IPS-11a (cell line): ENCODE results near the gene EID2.

Experiments
- H3K4me3 ChIP-seq: one replicate; pipeline ENCODE4 v1.5.1; 2013; ENCODE audit warnings: low read depth, low read length, control low read depth

EID2 gene

GRCh38 chr19:39539518-39540332 is at the start of gene EID2:
Gene EID2, minus strand, starts transcription at chr19:39540161. Its CDS starts 82 bp downstream, at chr19:39540079.
- peak within 1 kb of the TSS; percentile 87 for H3K4me3 ChIP-seq

GRCh38 chr19:39588066-39588465 is 48.1 kb upstream of the EID2 start:
- H3K4me3 ChIP-seq, result no peak overlapping the region

- no peak overlapping the region for H3K4me3 ChIP-seq
These were observed 47.5 kb upstream of the EID2 start for GRCh38 chr19:39587496-39587895.

GRCh38 chr19:39582891-39583625 is 43.1 kb upstream of the EID2 start:
- no peak overlapping the region for H3K4me3 ChIP-seq

GRCh38 chr19:39582442-39582841 is 42.5 kb upstream of the EID2 start:
- no peak overlapping the region for H3K4me3 ChIP-seq

- no peak overlapping the region for H3K4me3 ChIP-seq
These were observed 28.6 kb upstream of the EID2 start for GRCh38 chr19:39568604-39569003.

GRCh38 chr19:39566064-39566463 is 26.1 kb upstream of the EID2 start:
- no peak overlapping the region for H3K4me3 ChIP-seq

GRCh38 chr19:39563408-39563807 is 23.4 kb upstream of the EID2 start:
- no peak overlapping the region for H3K4me3 ChIP-seq

GRCh38 chr19:39558624-39559117 is 18.7 kb upstream of the EID2 start:
- H3K4me3 ChIP-seq, result no peak overlapping the region

GRCh38 chr19:39557811-39558623 is 18.1 kb upstream of the EID2 start:
- H3K4me3 ChIP-seq, result no peak overlapping the region

- H3K4me3 ChIP-seq, result no peak overlapping the region
These were observed 15.9 kb upstream of the EID2 start for GRCh38 chr19:39555883-39556282.

GRCh38 chr19:39554701-39555311 is 14.8 kb upstream of the EID2 start:
- H3K4me3 ChIP-seq, result no peak overlapping the region

GRCh38 chr19:39553082-39553652 is 13.2 kb upstream of the EID2 start:
- no peak overlapping the region for H3K4me3 ChIP-seq

GRCh38 chr19:39550197-39550596 is 10.2 kb upstream of the EID2 start:
- no peak overlapping the region for H3K4me3 ChIP-seq

- no peak overlapping the region for H3K4me3 ChIP-seq
These were observed 6.6 kb upstream of the EID2 start for GRCh38 chr19:39546599-39546998.

- H3K4me3 ChIP-seq, result no peak overlapping the region
These were observed 5.0 kb upstream of the EID2 start for GRCh38 chr19:39544911-39545310.

- no peak overlapping the region for H3K4me3 ChIP-seq
These were observed 4.4 kb upstream of the EID2 start for GRCh38 chr19:39544226-39544903.

GRCh38 chr19:39543477-39543857 is 3.5 kb upstream of the EID2 start:
- no peak overlapping the region for H3K4me3 ChIP-seq

- no peak overlapping the region for H3K4me3 ChIP-seq
These were observed 2.2 kb upstream of the EID2 start for GRCh38 chr19:39542206-39542605.

GRCh38 chr19:39540333-39540673 is 342 bp upstream of the EID2 start:
- H3K4me3 ChIP-seq, result no peak overlapping the region
